Stomach smooth muscle (tissue), 2 donors: ENCODE results near the gene CYP20A1.
"Not testable (repeated sequence)": the region's sequence is repeated elsewhere in the genome, so short reads cannot be mapped to it uniquely, and the experiment has no call there.

Experiments used
- H3K27ac ChIP-seq: one replicate; pipeline ENCODE4 v1.7.0; 2013; ENCODE audit warnings: mild to moderate bottlenecking, low read length, inconsistent platforms
- H3K27me3 ChIP-seq, 2 donors: one replicate each; pipeline ENCODE4 v1.7.0; 2013; ENCODE audit warnings: low read length in 2 of 2; ENCODE audit not compliant: insufficient read depth in 2 of 2, control insufficient read depth in 1 of 2
- H3K36me3 ChIP-seq, 2 donors: one replicate each; pipeline ENCODE4 v1.7.0; 2013; ENCODE audit warnings: low read length in 2 of 2; ENCODE audit not compliant: control insufficient read depth in 2 of 2, insufficient read depth in 2 of 2
- H3K4me1 ChIP-seq: one replicate; pipeline ENCODE4 v1.7.0; 2013; ENCODE audit warnings: low read length; ENCODE audit not compliant: control insufficient read depth, insufficient read depth
- H3K4me3 ChIP-seq, 2 donors: one replicate each; pipeline ENCODE4 v1.7.0; 2013; ENCODE audit warnings: low read length in 2 of 2
- H3K9ac ChIP-seq, 2 donors: one replicate each; pipeline ENCODE4 v1.7.0; 2013; ENCODE audit warnings: low read length in 2 of 2, mild to moderate bottlenecking in 1 of 2
- H3K9me3 ChIP-seq, 2 donors: one replicate each; pipeline ENCODE4 v1.7.0; 2013; ENCODE audit warnings: low read length in 2 of 2; ENCODE audit not compliant: control insufficient read depth in 2 of 2
- donor health status: healthy.
- donor health status: Pancreatic carcinoma.

CYP20A1 gene

DNA sequence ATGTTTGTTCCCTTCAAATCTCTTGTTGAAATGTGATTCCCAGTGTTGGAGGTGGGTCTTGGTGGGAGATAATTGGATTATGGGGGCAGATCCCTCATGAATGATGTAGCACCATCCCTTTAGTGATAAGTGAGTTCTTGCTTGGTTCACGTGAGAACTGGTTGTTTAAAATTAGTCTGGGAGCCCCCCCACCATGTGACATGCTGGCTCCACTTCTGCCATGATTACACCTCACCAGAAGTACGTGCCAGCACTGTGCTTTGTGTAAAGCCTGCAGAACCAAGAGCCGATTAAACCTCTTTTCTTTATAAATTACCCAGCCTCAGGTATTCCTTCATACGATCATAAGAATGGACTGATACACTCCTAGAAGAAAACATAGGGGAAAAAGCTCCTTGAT lies 99.5 kb downstream of the CYP20A1 start:
- no peaks in the 10 kb centered on the region for H3K36me3 ChIP-seq
- no peaks in the 10 kb centered on the region for H3K27me3 ChIP-seq
- no peak overlapping the region for H3K27ac ChIP-seq
- no peak overlapping the region for H3K9ac ChIP-seq
- no peak overlapping the region for H3K4me3 ChIP-seq
- H3K9me3 ChIP-seq: no peaks in the 10 kb centered on the region
- peaks cover 7% of the 10 kb centered on the region for H3K4me1 ChIP-seq

DNA sequence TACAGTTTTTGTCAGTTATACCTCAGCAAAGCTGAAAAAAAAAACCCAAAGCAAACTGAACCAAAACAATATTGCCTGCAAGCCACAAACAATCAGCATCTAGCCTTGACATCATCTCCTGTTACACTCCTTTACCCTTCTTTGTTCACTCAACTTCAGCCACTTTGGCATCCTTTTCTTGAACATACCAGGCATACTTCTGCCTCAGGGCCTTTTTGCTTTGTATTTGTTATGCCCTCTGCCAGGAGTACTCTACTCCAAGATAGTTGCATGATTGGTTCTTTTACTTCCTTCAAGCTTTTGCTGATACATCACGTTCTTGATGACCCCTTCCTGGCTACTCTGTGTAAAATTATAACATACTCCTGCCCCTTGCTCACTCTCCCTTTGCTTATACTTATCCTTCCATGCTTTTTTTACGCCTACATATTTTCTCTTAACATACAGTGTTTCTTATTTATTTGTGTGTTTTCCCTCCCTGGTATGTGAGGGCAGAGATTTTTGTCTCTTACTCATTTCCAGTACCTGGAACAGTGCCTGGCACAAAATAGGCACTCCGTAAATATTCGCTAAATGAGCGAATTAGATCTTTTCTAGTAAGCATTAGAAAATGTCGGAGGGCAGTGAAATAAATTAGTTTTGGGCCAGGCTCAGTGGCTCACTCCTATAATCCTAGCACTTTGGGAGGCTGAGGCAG lies 102.1 kb downstream of the CYP20A1 start:
- Histone ChIP-seq H3K4me1 (peaks cover 7% of the 10 kb centered on the region), H3K27ac (no peak overlapping the region), H3K9me3 (no peaks in the 10 kb centered on the region), H3K9ac (no peak overlapping the region), H3K4me3 (no peak overlapping the region), H3K27me3 (no peaks in the 10 kb centered on the region), H3K36me3 (peaks cover 3 to 8% of the 10 kb centered on the region in 2 donors)

DNA sequence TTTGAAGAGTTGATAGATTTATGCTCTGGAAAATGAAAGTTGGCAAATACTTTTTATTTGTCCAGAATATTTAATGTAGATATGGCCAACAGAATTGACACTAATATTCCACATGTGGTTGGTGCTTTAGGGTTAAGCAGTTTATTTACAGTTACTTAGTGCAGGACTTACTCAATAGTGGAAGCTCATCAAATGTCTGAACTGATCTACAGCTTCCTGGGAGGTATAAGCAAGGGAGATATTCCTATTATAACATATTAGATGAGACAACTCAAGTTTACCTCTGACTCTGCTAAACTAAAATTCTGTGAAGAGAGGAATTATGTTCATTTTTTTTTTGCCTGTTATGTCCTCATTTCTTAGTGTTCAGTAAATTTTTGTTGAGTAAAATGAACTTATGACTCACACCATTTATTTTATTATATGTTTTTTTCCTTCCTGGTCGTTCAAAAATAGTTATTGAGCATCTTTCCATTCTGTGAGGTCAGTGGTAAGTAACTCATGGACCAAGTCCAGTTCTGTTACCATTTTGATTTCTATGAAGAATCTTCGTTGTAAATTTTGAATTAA lies 103.0 kb downstream of the CYP20A1 start:
- Histone ChIP-seq H3K9me3 (no peaks in the 10 kb centered on the region), H3K9ac (no peak overlapping the region), H3K27me3 (no peaks in the 10 kb centered on the region), H3K4me1 (peaks cover 7% of the 10 kb centered on the region), H3K36me3 (peaks cover 3 to 8% of the 10 kb centered on the region in 2 donors), H3K27ac (no peak overlapping the region), H3K4me3 (no peak overlapping the region)

DNA sequence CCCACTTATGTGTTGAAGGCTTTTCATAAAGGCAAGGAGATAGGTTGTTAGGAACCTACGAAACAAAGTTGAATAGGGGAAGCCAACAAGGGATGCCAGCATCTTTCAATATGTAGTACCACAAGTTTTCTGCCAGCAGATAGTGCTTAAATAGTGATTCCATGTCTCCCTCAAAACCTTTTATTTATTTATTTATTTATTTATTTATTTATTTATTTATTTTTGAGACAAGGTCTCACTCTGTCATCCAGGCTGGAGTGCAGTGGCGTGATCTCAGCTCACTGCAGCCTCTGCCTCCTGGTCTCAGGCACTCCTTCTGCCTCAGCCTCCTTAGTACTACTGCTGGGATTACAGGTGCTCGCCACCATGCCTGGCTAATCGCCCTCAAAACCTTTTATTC lies 103.6 kb downstream of the CYP20A1 start:
- H3K27me3 ChIP-seq, H3K9ac ChIP-seq, H3K36me3 ChIP-seq, H3K27ac ChIP-seq, H3K9me3 ChIP-seq, H3K4me1 ChIP-seq, H3K4me3 ChIP-seq: not testable (repeated sequence)

DNA sequence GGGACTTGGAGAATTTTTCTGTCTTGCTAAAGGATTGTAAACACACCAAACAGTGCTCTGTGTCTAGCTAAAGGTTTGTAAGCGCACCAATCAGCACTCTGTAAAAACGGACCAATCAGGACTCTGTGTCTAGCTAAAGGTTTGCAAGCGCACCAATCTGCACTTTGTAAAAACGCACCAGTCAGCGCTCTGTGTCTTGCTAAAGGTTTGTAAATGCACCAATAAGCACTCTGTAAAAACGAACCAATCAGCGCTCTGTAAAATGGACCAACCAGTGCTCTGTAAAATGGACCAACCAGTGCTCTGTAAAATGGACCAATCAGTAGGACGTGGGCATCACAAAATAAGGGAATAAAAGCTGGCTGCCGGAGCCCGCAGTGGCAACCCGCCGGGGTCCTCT lies 105.8 kb downstream of the CYP20A1 start:
- peaks cover 7% of the 10 kb centered on the region for H3K4me1 ChIP-seq
- no peak overlapping the region for H3K9ac ChIP-seq
- peaks cover 3 to 8% of the 10 kb centered on the region in 2 donors for H3K36me3 ChIP-seq
- no peaks in the 10 kb centered on the region for H3K9me3 ChIP-seq
- H3K27me3 ChIP-seq: no peaks in the 10 kb centered on the region
- no peak overlapping the region for H3K27ac ChIP-seq
- no peak overlapping the region for H3K4me3 ChIP-seq

DNA sequence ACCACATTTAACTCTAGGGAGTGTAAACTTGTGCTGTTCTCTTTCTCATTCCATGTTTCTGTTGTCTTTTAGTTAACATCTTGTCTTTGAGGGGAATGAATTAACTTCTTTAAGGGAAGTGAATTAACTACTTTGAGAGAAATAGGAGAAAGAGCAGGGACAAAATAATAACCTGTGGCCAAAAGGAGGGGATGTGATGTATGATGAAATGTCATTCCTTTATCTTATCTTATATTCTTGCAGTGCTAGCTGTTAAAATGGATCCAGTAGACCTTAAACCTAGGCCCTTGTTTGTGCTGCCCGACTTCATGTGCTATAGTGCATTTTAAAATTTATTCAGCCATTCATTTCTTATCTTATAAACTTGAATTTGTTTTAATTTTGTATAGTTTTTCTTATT lies 107.8 kb downstream of the CYP20A1 start:
- H3K9me3 ChIP-seq: no peaks in the 10 kb centered on the region
- H3K36me3 ChIP-seq: peaks cover 5 to 8% of the 10 kb centered on the region in 2 donors
- H3K4me3 ChIP-seq: no peak overlapping the region
- no peak overlapping the region for H3K27ac ChIP-seq
- no peaks in the 10 kb centered on the region for H3K27me3 ChIP-seq
- no peak overlapping the region for H3K9ac ChIP-seq
- no peaks in the 10 kb centered on the region for H3K4me1 ChIP-seq

DNA sequence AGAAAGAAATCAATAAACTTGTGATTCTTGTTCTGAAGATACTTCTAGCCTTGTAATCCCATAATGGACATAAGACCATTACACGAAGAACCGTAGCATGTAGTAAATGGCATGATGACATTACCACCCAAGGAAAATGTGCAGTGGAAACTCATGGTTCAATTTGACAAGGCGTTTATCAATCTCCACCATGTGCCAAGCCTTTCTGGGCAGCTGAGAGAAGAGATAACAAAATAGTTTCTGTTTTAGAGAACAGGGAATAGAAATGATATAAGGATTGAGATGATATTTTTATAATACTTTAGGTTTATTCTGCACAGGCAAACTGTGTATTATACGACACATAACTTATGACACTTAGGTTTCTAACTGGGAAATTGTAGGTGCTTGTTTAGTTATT lies 108.6 kb downstream of the CYP20A1 start:
- Histone ChIP-seq H3K36me3 (peaks cover 6 to 11% of the 10 kb centered on the region in 2 donors), H3K9me3 (no peaks in the 10 kb centered on the region), H3K27ac (no peak overlapping the region), H3K9ac (no peak overlapping the region), H3K27me3 (no peaks in the 10 kb centered on the region), H3K4me3 (no peak overlapping the region), H3K4me1 (no peaks in the 10 kb centered on the region)

DNA sequence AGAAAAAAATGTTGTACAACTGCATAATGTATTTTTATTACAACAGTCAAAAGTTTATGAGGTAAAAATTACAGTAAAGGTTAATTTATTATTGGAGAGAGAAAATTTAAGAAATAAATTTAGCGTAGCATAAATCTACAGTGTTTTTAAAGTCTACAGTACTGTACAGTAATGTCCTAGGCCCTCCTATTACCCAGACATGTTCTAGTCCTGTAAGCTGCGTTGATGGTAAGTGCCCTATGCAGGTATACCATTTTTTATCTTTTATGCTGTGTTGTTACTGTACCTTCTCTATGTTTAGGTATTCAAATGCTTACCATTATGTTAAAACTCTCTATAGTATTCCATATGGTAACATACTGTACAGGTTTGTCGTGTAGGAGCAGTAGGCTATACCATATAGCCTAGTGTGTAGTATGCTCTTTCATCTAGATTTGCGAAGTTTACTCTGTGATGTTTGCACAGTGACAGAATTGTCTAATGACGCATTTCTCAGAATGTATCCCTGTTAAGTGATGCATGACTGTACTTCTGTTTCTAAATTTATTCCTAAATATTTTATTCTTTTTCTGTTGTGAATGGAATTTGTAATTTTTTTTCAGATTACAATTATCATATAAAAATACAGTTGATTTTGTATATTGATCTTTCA lies 113.9 kb downstream of the CYP20A1 start:
- H3K27me3 ChIP-seq: no peaks in the 10 kb centered on the region
- no peak overlapping the region for H3K4me3 ChIP-seq
- no peaks in the 10 kb centered on the region for H3K4me1 ChIP-seq
- peaks cover 3% of the 10 kb centered on the region in 2 donors for H3K36me3 ChIP-seq
- H3K9me3 ChIP-seq: no peaks in the 10 kb centered on the region
- no peak overlapping the region for H3K9ac ChIP-seq
- H3K27ac ChIP-seq: no peak overlapping the region

DNA sequence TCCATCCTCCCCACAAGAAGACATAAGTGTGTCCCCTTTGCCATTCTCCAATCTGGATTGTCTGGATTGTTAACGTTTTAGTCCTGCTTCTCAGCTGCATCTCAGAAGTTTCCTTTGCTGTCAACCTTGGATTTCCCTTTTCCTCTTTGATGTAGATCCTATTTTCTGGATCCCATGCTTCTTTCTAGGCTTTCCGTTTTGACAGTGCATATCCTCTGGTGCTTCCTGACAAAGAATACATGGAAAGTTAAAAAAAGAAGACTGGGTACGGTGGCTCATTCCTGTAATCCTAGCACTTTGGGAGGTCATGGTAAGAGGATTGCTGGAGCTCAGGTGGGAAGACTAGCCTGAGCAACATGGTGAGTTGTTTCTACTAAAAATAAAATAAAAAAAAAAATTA lies 116.1 kb downstream of the CYP20A1 start:
- Histone ChIP-seq H3K4me1 (no peaks in the 10 kb centered on the region), H3K4me3 (no peak overlapping the region), H3K27me3 (no peaks in the 10 kb centered on the region), H3K9ac (no peak overlapping the region), H3K9me3 (no peaks in the 10 kb centered on the region), H3K27ac (no peak overlapping the region), H3K36me3 (peaks cover 3% of the 10 kb centered on the region in 2 donors)
